Measurements from ENCODE around the gene DHRSX.
"Not testable (repeated sequence)": the region's sequence is repeated elsewhere in the genome, so short reads cannot be mapped to it uniquely, and the experiment has no call there.

The DHRSX gene

GRCh38 chrX:2266445-2267349 lies 234.1 kb downstream of the DHRSX start:
- Mint-ChIP-seq H3K27ac (no peak overlapping the region), H3K4me3 (no peak overlapping the region), H3K27me3 (ENCODE audit: low read depth) (no peaks in the 10 kb centered on the region), H3K9me3 (peaks cover 9% of the 10 kb centered on the region), H3K36me3 (ENCODE audit: low read depth) (peaks cover 7% of the 10 kb centered on the region), H3K4me1 (ENCODE audit: low read depth) (no peaks in the 10 kb centered on the region)

GRCh38 chrX:2265658-2266444 lies 234.9 kb downstream of the DHRSX start:
- not testable (repeated sequence) for H3K27ac Mint-ChIP-seq; H3K4me3 Mint-ChIP-seq; H3K27me3 Mint-ChIP-seq (ENCODE audit: low read depth); H3K36me3 Mint-ChIP-seq (ENCODE audit: low read depth); H3K9me3 Mint-ChIP-seq; H3K4me1 Mint-ChIP-seq (ENCODE audit: low read depth)

- H3K27me3 Mint-ChIP-seq (ENCODE audit: low read depth), result no peaks in the 10 kb centered on the region
- H3K36me3 Mint-ChIP-seq (ENCODE audit: low read depth), result peaks cover 3% of the 10 kb centered on the region
- H3K4me1 Mint-ChIP-seq (ENCODE audit: low read depth), result no peaks in the 10 kb centered on the region
Observed at GRCh38 chrX:2264179-2265030, 236.4 kb downstream of the DHRSX start.

GRCh38 chrX:2263203-2263602 lies 237.6 kb downstream of the DHRSX start:
- Mint-ChIP-seq H3K27ac (no peak overlapping the region), H3K27me3 (ENCODE audit: low read depth) (no peaks in the 10 kb centered on the region), H3K9me3 (peaks cover 4% of the 10 kb centered on the region), H3K4me1 (ENCODE audit: low read depth) (no peaks in the 10 kb centered on the region), H3K4me3 (no peak overlapping the region), H3K36me3 (ENCODE audit: low read depth) (peaks cover 3% of the 10 kb centered on the region)

More at GRCh38 chrX:2264179-2265030, 236.4 kb downstream of the DHRSX start:
- H3K9me3 Mint-ChIP-seq, result no peaks in the 10 kb centered on the region
- H3K27ac Mint-ChIP-seq, result no peak overlapping the region
- H3K4me3 Mint-ChIP-seq, result no peak overlapping the region

- Mint-ChIP-seq H3K4me3 (no peak overlapping the region), H3K36me3 (ENCODE audit: low read depth) (peaks cover 3% of the 10 kb centered on the region), H3K27ac (peak overlapping the region; percentile 33), H3K4me1 (ENCODE audit: low read depth) (no peaks in the 10 kb centered on the region), H3K27me3 (ENCODE audit: low read depth) (no peaks in the 10 kb centered on the region), H3K9me3 (peaks cover 9% of the 10 kb centered on the region)
Observed at GRCh38 chrX:2262668-2263055, 238.1 kb downstream of the DHRSX start.

GRCh38 chrX:2261831-2262667 lies 238.7 kb downstream of the DHRSX start:
- Mint-ChIP-seq H3K9me3 (peaks cover 10% of the 10 kb centered on the region), H3K27me3 (ENCODE audit: low read depth) (no peaks in the 10 kb centered on the region), H3K36me3 (ENCODE audit: low read depth) (peaks cover 3% of the 10 kb centered on the region), H3K4me3 (no peak overlapping the region), H3K4me1 (ENCODE audit: low read depth) (no peaks in the 10 kb centered on the region), H3K27ac (no peak overlapping the region)

- Mint-ChIP-seq H3K36me3 (ENCODE audit: low read depth) (peaks cover 6% of the 10 kb centered on the region), H3K27ac (no peak overlapping the region), H3K9me3 (peaks cover 33% of the 10 kb centered on the region), H3K4me3 (no peak overlapping the region), H3K27me3 (ENCODE audit: low read depth) (no peaks in the 10 kb centered on the region), H3K4me1 (ENCODE audit: low read depth) (no peaks in the 10 kb centered on the region)
Observed at GRCh38 chrX:2252331-2253065, 248.3 kb downstream of the DHRSX start.

- peaks cover 6% of the 10 kb centered on the region for H3K36me3 Mint-ChIP-seq (ENCODE audit: low read depth)
- no peaks in the 10 kb centered on the region for H3K27me3 Mint-ChIP-seq (ENCODE audit: low read depth)
- no peak overlapping the region for H3K4me3 Mint-ChIP-seq
- H3K4me1 Mint-ChIP-seq (ENCODE audit: low read depth), result no peaks in the 10 kb centered on the region
- peaks cover 33% of the 10 kb centered on the region for H3K9me3 Mint-ChIP-seq
- H3K27ac Mint-ChIP-seq, result no peak overlapping the region
Observed at GRCh38 chrX:2251211-2251610, 249.6 kb downstream of the DHRSX start.

- H3K27ac Mint-ChIP-seq, result no peak overlapping the region
Observed at GRCh38 chrX:2243913-2244460, 256.8 kb downstream of the DHRSX start.

GRCh38 chrX:2242980-2243379 lies 257.8 kb downstream of the DHRSX start:
- Mint-ChIP-seq H3K27ac (no peak overlapping the region), H3K4me1 (ENCODE audit: low read depth) (no peaks in the 10 kb centered on the region), H3K36me3 (ENCODE audit: low read depth) (peaks cover 3% of the 10 kb centered on the region), H3K9me3 (peaks cover 27% of the 10 kb centered on the region), H3K27me3 (ENCODE audit: low read depth) (no peaks in the 10 kb centered on the region), H3K4me3 (no peak overlapping the region)

More at GRCh38 chrX:2243913-2244460, 256.8 kb downstream of the DHRSX start:
- Mint-ChIP-seq H3K36me3 (ENCODE audit: low read depth) (peaks cover 4% of the 10 kb centered on the region), H3K4me3 (no peak overlapping the region), H3K9me3 (peaks cover 30% of the 10 kb centered on the region), H3K27me3 (ENCODE audit: low read depth) (no peaks in the 10 kb centered on the region), H3K4me1 (ENCODE audit: low read depth) (no peaks in the 10 kb centered on the region)

- Mint-ChIP-seq H3K36me3 (ENCODE audit: low read depth) (peaks cover 3% of the 10 kb centered on the region), H3K4me3 (no peak overlapping the region), H3K27ac (no peak overlapping the region), H3K27me3 (ENCODE audit: low read depth) (no peaks in the 10 kb centered on the region), H3K9me3 (peaks cover 22% of the 10 kb centered on the region), H3K4me1 (ENCODE audit: low read depth) (no peaks in the 10 kb centered on the region)
Observed at GRCh38 chrX:2242326-2242725, 258.4 kb downstream of the DHRSX start.

GRCh38 chrX:2241496-2241895 lies 259.3 kb downstream of the DHRSX start:
- not testable (repeated sequence) for H3K27ac Mint-ChIP-seq; H3K27me3 Mint-ChIP-seq (ENCODE audit: low read depth); H3K36me3 Mint-ChIP-seq (ENCODE audit: low read depth); H3K4me1 Mint-ChIP-seq (ENCODE audit: low read depth); H3K4me3 Mint-ChIP-seq
- H3K9me3 Mint-ChIP-seq, result peaks cover 22% of the 10 kb centered on the region

GRCh38 chrX:2240761-2241160 lies 260.0 kb downstream of the DHRSX start:
- H3K4me1 Mint-ChIP-seq (ENCODE audit: low read depth); H3K27me3 Mint-ChIP-seq (ENCODE audit: low read depth); H3K4me3 Mint-ChIP-seq; H3K27ac Mint-ChIP-seq; H3K36me3 Mint-ChIP-seq (ENCODE audit: low read depth): not testable (repeated sequence)
- peaks cover 22% of the 10 kb centered on the region for H3K9me3 Mint-ChIP-seq
